ENCODE results near the gene UBE3D.

DNA sequence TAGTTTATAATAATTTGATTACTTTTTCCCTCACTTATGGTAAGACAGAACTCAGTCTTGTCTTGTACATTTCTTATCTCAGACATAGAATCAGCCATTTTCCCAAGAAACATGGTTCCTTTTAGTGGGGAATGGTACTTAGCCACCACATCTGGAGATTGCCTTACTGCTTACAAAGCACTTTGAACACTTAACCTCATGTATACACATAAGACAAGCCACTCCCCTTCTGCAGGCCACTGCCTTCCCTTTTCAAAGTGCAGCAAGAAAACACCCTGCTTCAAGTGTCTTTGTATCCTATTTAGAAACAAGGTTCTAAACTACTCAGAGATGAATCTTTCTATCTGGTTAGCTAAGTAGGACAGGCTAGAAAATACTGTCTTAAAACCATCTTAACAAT, 159.2 kb downstream of the UBE3D start:
- TF ChIP-seq CTCF (IDR thresholded peaks at IDR 0.05) = no peak
- no peak for TF ChIP-seq EZH2 (IDR thresholded peaks at IDR 0.05; ENCODE audit: borderline replicate concordance, insufficient read depth, low read depth, low read length, poor library complexity, severe bottlenecking)

Measured in B cell (primary cell).